ENCODE measurements around the gene ANKRD2. TPM values are rescaled to one million over a fixed set of nuclear protein-coding genes. Genes with fewer than 3 reads are reported as not detected.

ANKRD2 gene
- total RNA-seq, 4 donors from 2014 or later = 0.54 TPM; not detected in 3

- TF ChIP-seq POLR2A (IDR thresholded peaks at IDR 0.05) (no peak), EP300 (IDR thresholded peaks at IDR 0.05) (no peak), CTCF (IDR thresholded peaks at IDR 0.05) (no peak), POLR2AphosphoS5 (IDR thresholded peaks at IDR 0.05) (no peak)
Measured at GRCh38 chr10:97629289-97629688, 56.7 kb downstream of the ANKRD2 start.

GRCh38 chr10:97631098-97631497 lies 58.5 kb downstream of the ANKRD2 start:
- Histone ChIP-seq H3K27me3 (no peaks in the 10 kb centered on the region), H3K9me3 (no peaks in the 10 kb centered on the region), H3K4me1 (peaks cover 0 to 18% (median 4%) of the 10 kb centered on the region in 3 donors), H3K4me3 (no peak overlapping the region), H3K36me3 (no peaks in the 10 kb centered on the region), H3K27ac (no peak overlapping the region)
- no peak for TF ChIP-seq EP300 (IDR thresholded peaks at IDR 0.05)
- TF ChIP-seq POLR2A (IDR thresholded peaks at IDR 0.05) = no peak
- TF ChIP-seq POLR2AphosphoS5 (IDR thresholded peaks at IDR 0.05) = no peak
- no peak for TF ChIP-seq CTCF (IDR thresholded peaks at IDR 0.05)
- no peak for ATAC-seq

More at GRCh38 chr10:97629289-97629688, 56.7 kb downstream of the ANKRD2 start:
- Histone ChIP-seq H3K4me3 (no peak overlapping the region), H3K4me1 (peaks cover 0 to 18% (median 4%) of the 10 kb centered on the region in 3 donors), H3K36me3 (no peaks in the 10 kb centered on the region), H3K27ac (no peak overlapping the region), H3K27me3 (no peaks in the 10 kb centered on the region), H3K9me3 (no peaks in the 10 kb centered on the region)
- ATAC-seq = no peak
- whole genome bisulfite sequencing, 2 donors (ENCODE audit: low coverage in 1 of 2) = 100% methylated on average over 1 to 4 of the region's 5 CpGs

- Histone ChIP-seq H3K27ac (peak within 1 kb of the TSS in 3 of 4 donors; percentile 73 to 77 (median 77)), H3K36me3 (no peaks in the 10 kb centered on the region), H3K9me3 (no peaks in the 10 kb centered on the region), H3K4me1 (peaks cover 0 to 18% (median 4%) of the 10 kb centered on the region in 3 donors), H3K4me3 (peak within 1 kb of the TSS; percentile 55 to 82), H3K27me3 (no peaks in the 10 kb centered on the region)
- WGBS, 2 donors (ENCODE audit: low coverage in 1 of 2) = 2 to 4% methylated on average over 8 to 14 of the region's 62 CpGs
- peak; percentile 99 for ATAC-seq
- TF ChIP-seq CTCF (IDR thresholded peaks at IDR 0.05) (peak in 1 of 4 experiments; percentile 24), POLR2A (IDR thresholded peaks at IDR 0.05) (no peak), EP300 (IDR thresholded peaks at IDR 0.05) (no peak), POLR2AphosphoS5 (IDR thresholded peaks at IDR 0.05) (peak; percentile 21)
Measured at GRCh38 chr10:97632949-97633884, 60.6 kb downstream of the ANKRD2 start, which contains the start of gene MORN4. TSS of gene MORN4 (minus strand) at chr10:97633500. CDS start at chr10:97619653, 13,847 bp downstream.

Other genes starting within 250 kb of the ANKRD2 start
- 10 to 100 TPM; 10.8 to 20.9 (median 12.5) TPM for gene FRAT2, start 238.1 kb upstream of the ANKRD2 start, total RNA-seq
- gene RRP12, start 171.4 kb upstream of the ANKRD2 start, total RNA-seq = 10 to 100 TPM in 3 of 4 donors, 1 to 10 TPM in 1; 6.7 to 25.3 (median 11.8) TPM
- 100 to 1,000 TPM; 248 to 385 (median 356) TPM for gene PGAM1, start 146.6 kb upstream of the ANKRD2 start, total RNA-seq
- gene EXOSC1, start 126.8 kb upstream of the ANKRD2 start, total RNA-seq = 10 to 100 TPM; 24.9 to 54.5 (median 28.0) TPM
- 10 to 100 TPM; 22.3 to 31.6 (median 25.3) TPM for gene ZDHHC16, start 126.6 kb upstream of the ANKRD2 start, total RNA-seq
- 10 to 100 TPM; 44.3 to 75.8 (median 51.8) TPM for gene MMS19, start 74.4 kb upstream of the ANKRD2 start, total RNA-seq
- 10 to 100 TPM in 1 of 4 donors, 1 to 10 TPM in 3; 2.9 to 16.2 (median 8.9) TPM for gene UBTD1, start 73.9 kb upstream of the ANKRD2 start, total RNA-seq
- gene HOGA1, start 11.6 kb downstream of the ANKRD2 start, total RNA-seq = 1 to 10 TPM in 2 of 4 donors, under 1 TPM in 2; 0.62 to 2.5 (median 1.1) TPM
- not detected for gene C10orf62, start 16.9 kb downstream of the ANKRD2 start, total RNA-seq
- gene MORN4, start 60.7 kb downstream of the ANKRD2 start, total RNA-seq = 10 to 100 TPM in 1 of 4 donors, 1 to 10 TPM in 3; 1.2 to 10.3 (median 2.9) TPM
- 10 to 100 TPM; 14.8 to 25.8 (median 22.7) TPM for gene PI4K2A, start 67.9 kb downstream of the ANKRD2 start, total RNA-seq
- 100 to 1,000 TPM in 1 of 4 donors, 10 to 100 TPM in 3; 34.2 to 136 (median 45.4) TPM for gene AVPI1, start 114.5 kb downstream of the ANKRD2 start, total RNA-seq
- gene MARVELD1, start 141.0 kb downstream of the ANKRD2 start, total RNA-seq = 100 to 1,000 TPM in 1 of 4 donors, 10 to 100 TPM in 3; 33.8 to 126 (median 58.7) TPM
- 10 to 100 TPM in 3 of 4 donors, 1 to 10 TPM in 1; 6.7 to 24.2 (median 19.2) TPM for gene ZFYVE27, start 164.3 kb downstream of the ANKRD2 start, total RNA-seq
- gene SFRP5, start 199.2 kb downstream of the ANKRD2 start, total RNA-seq = 10 to 100 TPM; 11.9 to 34.4 (median 18.2) TPM